ENCODE measurements around the gene SNX17. TPM values are rescaled to one million over a fixed set of nuclear protein-coding genes. Genes with fewer than 3 reads are reported as not detected.
A peak's percentile ranks its signal among the peaks of the same experiment; 100 is the strongest.

The SNX17 gene
- total RNA-seq, 1 experiment from 2014 or later: 60.6 TPM

DNA sequence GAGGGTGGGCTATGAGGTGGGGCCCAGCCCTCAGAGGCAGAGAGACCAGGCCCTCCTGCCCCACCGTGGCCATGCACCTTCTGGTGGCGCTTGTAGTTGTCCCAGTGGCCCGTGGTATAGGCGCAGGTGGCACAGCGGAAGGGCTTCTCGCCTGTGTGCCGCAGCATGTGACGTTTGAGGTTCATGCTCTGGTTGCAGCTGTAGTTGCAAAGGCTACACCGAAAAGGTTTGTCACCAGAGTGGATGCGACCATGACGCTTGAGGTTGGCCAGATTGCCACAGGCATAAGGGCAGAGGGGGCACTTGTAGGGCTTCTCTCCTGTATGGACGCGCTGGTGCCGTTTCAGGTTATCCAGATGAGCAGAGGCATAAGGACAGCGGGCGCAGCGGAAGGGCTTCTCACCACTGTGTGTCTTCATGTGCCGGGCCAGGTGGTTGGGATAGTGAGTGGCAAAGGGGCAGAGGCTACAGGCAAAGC, 7.2 kb downstream of the SNX17 start:
- Histone ChIP-seq H4K20me1 (ENCODE audit: insufficient read depth) (0 out of 2 replicates have a peak, but pooled peaks cover 7% of the 10 kb centered on the region), H3K27me3 (ENCODE audit: insufficient read depth, low read depth) (no peaks in the 10 kb centered on the region), H3K4me2 (no peak overlapping the region), H3K79me2 (ENCODE audit: low read depth) (peaks cover 6% of the 10 kb centered on the region), H3K4me3 (no peak overlapping the region), H3K36me3 (ENCODE audit: low read depth) (0 out of 2 replicates have a peak, but pooled peaks cover 16% of the 10 kb centered on the region), H3F3A (ENCODE audit: insufficient read depth, low read depth) (peaks cover 52% of the 10 kb centered on the region), H3K4me1 (replicated peaks; ENCODE audit: insufficient read depth) (peaks cover 4% of the 10 kb centered on the region), H3K9me3 (ENCODE audit: insufficient read depth, low read depth) (no peaks in the 10 kb centered on the region), H3K9me2 (ENCODE audit: insufficient read depth) (no peaks in the 10 kb centered on the region), H2AFZ (no peak overlapping the region), H3K27ac (no peak overlapping the region)
- TF ChIP-seq, protein P1, sequence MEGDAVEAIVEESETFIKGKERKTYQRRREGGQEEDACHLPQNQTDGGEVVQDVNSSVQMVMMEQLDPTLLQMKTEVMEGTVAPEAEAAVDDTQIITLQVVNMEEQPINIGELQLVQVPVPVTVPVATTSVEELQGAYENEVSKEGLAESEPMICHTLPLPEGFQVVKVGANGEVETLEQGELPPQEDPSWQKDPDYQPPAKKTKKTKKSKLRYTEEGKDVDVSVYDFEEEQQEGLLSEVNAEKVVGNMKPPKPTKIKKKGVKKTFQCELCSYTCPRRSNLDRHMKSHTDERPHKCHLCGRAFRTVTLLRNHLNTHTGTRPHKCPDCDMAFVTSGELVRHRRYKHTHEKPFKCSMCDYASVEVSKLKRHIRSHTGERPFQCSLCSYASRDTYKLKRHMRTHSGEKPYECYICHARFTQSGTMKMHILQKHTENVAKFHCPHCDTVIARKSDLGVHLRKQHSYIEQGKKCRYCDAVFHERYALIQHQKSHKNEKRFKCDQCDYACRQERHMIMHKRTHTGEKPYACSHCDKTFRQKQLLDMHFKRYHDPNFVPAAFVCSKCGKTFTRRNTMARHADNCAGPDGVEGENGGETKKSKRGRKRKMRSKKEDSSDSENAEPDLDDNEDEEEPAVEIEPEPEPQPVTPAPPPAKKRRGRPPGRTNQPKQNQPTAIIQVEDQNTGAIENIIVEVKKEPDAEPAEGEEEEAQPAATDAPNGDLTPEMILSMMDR (conservative IDR thresholded peaks at IDR 0.05): no peak
- TF ChIP-seq EZH2 (IDR thresholded peaks at IDR 0.05; ENCODE audit: low read depth): no peak
- DNase-seq: no peak
- no TSS peak for BruUV-seq (replicated peaks)
- intact Hi-C loops (cut with micrococcal nuclease; ENCODE audit: unreplicated experiment): no loop called here
- ChIA-PET CTCF (no interaction called here), POLR2A (ENCODE audit: unreplicated experiment) (no interaction called here)

DNA sequence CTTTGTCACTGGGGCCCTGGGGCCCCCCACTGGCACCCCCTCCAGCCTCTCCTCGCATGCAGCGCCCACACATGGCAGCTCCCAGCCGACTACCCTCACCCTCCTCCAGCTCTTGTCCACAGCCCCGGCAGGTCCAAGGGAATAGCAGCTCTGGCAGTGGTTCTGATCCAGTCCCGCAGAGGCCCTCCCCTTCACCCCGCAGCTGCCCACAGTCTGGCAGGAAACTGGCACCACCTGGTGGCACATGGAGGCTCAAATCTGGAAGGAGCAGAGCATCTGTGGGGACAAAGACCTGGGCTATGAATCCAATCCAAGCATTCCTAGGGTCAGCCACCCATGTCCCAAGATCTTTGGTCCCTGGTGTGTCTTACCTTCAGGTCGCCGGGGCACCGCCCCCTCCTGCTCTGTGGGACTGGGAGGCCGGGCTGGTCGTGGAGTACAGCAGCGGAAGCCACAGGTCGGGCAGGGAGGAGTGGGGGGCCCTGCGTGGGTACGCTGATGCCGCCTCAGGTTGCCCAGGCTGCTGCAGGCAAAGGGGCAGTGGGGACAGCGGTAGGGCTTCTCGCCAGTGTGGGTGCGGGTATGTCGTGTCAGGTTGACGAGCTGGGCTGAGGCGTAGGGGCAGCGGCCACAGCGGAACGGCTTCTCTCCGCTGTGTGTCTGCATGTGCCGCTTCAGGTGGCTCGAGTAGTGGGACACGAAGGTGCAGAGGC, 7.8 kb downstream of the SNX17 start:
- Histone ChIP-seq H3K4me1 (replicated peaks; ENCODE audit: insufficient read depth) (no peaks in the 10 kb centered on the region), H3K27ac (no peak overlapping the region), H3K27me3 (ENCODE audit: insufficient read depth, low read depth) (no peaks in the 10 kb centered on the region), H4K20me1 (ENCODE audit: insufficient read depth) (0 out of 2 replicates have a peak, but pooled peaks cover 7% of the 10 kb centered on the region), H3K4me3 (no peak overlapping the region), H2AFZ (no peak overlapping the region), H3K79me2 (ENCODE audit: low read depth) (peaks cover under 1% of the 10 kb centered on the region; the same call in 1 of the 2 replicates), H3K36me3 (ENCODE audit: low read depth) (0 out of 2 replicates have a peak, but pooled peaks cover 11% of the 10 kb centered on the region), H3K9me2 (ENCODE audit: insufficient read depth) (no peaks in the 10 kb centered on the region), H3K4me2 (no peak overlapping the region), H3K9me3 (ENCODE audit: insufficient read depth, low read depth) (no peaks in the 10 kb centered on the region), H3F3A (ENCODE audit: insufficient read depth, low read depth) (peaks cover 54% of the 10 kb centered on the region)
- BruUV-seq (replicated peaks): no TSS peak
- TF ChIP-seq EZH2 (IDR thresholded peaks at IDR 0.05; ENCODE audit: low read depth): no peak
- TF ChIP-seq, protein P1 (conservative IDR thresholded peaks at IDR 0.05): no peak; the same call in 1 of the 2 replicates
- intact Hi-C loops (cut with micrococcal nuclease; ENCODE audit: unreplicated experiment): no loop called here
- CTCF ChIA-PET: no interaction called here
- no peak for DNase-seq
- POLR2A ChIA-PET (ENCODE audit: unreplicated experiment): no interaction called here

DNA sequence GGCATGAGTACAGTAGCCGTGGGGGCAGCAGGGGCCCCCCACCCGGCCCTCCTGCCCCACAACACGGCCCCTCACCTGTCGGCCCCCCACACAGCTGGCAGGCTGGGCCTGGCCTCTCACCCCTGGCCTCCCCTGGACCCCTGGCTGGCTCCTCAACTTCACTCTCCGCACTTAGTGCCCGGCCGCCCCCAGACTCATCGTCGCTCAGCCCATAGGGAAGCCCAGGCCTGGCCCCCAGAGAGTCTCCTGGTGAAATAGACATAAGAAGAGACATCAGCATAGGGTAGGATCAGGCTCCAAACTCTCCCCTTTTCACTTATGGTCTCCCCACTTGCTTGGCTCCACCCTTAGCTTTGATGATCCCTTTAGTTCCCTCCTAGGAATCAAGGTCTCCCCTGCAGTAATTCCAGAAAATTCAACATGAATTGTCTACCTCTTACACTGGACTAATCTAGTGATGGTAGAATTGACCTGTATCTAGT, 8.4 kb downstream of the SNX17 start:
- peaks cover 13% of the 10 kb centered on the region; the same call in 1 of the 2 replicates for H3K36me3 ChIP-seq (ENCODE audit: low read depth)
- H2AFZ ChIP-seq: no peak overlapping the region
- TF ChIP-seq EZH2 (IDR thresholded peaks at IDR 0.05; ENCODE audit: low read depth): no peak
- TF ChIP-seq, protein P1 (conservative IDR thresholded peaks at IDR 0.05): no peak
- H3K4me1 ChIP-seq (replicated peaks; ENCODE audit: insufficient read depth): no peaks in the 10 kb centered on the region
- H3K9me3 ChIP-seq (ENCODE audit: insufficient read depth, low read depth): no peaks in the 10 kb centered on the region
- no TSS peak for BruUV-seq (replicated peaks)
- H3F3A ChIP-seq (ENCODE audit: insufficient read depth, low read depth): peaks cover 53% of the 10 kb centered on the region
- intact Hi-C loops (cut with micrococcal nuclease; ENCODE audit: unreplicated experiment): no loop called here
- ChIA-PET POLR2A (ENCODE audit: unreplicated experiment) (no interaction called here), CTCF (no interaction called here)
- H3K79me2 ChIP-seq (ENCODE audit: low read depth): no peaks in the 10 kb centered on the region
- H3K9me2 ChIP-seq (ENCODE audit: insufficient read depth): no peaks in the 10 kb centered on the region
- no peak for DNase-seq
- H4K20me1 ChIP-seq (ENCODE audit: insufficient read depth): 0 out of 2 replicates have a peak, but pooled peaks cover 7% of the 10 kb centered on the region
- H3K4me3 ChIP-seq: peak overlapping the region; percentile 57; the same call in 1 of the 2 replicates
- H3K27me3 ChIP-seq (ENCODE audit: insufficient read depth, low read depth): no peaks in the 10 kb centered on the region
- peak overlapping the region; percentile 84 for H3K4me2 ChIP-seq
- H3K27ac ChIP-seq: 0 out of 2 replicates have a peak overlapping the region, but pooled peaks have one; percentile 12
